ENCODE data around the gene MACROD1.

Gene MACROD1

DNA sequence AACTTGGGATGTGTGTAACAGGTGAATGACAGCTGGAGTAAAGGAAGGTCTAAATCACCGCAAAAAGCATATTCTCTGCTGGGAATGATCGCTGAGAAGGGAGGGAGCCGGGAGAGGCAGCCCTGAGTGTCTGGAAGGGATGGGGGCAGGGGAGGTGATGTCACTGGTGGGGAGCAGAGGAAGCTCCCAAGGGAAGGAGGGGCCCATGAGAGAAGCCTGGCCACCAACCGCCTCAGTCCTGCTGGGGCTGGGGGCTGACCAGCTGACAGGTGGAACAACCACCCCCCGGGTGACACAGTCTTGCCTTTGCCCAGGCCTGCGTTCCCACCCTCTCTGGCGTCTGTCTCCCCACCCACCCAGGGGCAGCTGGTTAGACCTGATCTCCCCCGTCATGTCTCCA is 136.1 kb downstream of the MACROD1 start:
- DNase-seq = no peak

DNA sequence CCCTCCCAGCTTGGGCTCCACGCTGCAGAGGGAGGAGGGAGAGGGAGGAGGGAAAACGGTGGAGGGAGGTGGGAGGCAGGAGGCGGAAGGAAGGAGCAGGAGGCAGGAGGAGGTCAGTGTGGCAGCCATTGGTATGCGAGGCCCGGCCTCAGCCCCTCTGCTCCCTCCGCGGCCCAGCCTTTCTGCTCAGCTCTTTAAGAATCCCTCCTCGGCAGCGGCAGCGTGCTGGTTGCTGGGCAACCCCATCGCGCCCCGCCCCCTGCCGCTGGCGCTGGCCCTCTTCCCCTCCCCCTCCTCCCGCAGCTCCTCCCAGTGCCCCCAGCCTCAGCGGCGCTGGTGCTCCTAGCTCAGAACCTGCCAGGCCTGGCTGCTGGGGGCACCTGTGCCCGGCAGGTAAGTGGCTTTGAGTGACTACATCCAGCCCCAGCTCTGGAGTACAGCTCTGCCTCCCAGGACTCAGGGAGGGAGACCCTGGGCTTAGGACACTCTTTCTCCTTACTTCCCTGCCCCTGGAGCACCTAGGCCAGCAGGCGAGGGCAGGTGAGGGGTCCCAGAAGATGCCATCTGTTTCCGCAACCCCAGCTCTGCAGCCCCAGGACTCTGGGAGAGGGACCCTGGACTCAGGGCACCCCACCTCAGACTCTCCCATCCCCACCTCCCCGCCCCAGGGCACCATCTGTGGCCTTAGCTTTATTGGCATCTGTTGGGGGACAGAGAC is 137.4 kb downstream of the MACROD1 start:
- DNase-seq = no peak

- DNase-seq = no peak
These were observed 138.1 kb downstream of the MACROD1 start for GRCh38 chr11:64027651-64028397.

- DNase-seq = no peak
These were observed 139.2 kb downstream of the MACROD1 start for GRCh38 chr11:64026575-64027205.

GRCh38 chr11:64025205-64025604 is 140.7 kb downstream of the MACROD1 start:
- no peak for DNase-seq

- DNase-seq = no peak
These were observed 141.9 kb downstream of the MACROD1 start for GRCh38 chr11:64023712-64024710.

DNA sequence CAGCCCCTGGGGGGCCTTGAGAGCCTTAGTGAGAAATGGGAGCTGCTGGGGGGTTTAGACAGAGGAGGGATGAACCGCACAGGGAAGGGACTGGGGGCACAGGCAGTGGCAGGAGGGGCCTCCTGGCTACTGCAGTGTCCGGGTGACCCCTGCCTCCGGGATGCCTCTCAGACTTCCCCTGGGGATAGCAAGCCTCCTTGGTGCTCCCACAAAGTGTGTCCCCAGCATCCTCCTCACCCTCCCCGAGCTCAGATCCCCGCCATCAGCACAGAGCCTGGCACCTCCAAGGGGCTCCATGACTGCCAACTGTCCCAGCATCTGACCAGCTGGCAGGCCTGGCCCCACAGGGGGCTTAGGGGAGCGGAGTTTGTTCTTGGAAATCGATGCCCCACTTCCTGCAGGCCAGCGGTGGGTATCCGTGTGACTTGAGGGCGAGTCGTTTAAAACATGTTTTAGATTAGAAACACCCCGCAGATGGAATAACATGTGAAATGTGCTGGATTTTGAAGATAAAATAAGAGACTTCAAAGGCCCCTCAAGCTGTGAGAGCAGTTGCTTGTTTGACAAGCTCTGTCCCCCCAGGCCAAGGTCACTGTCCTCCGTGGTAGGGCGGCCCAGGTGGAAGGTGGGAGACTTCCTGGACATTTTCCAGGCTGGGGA is 143.7 kb downstream of the MACROD1 start:
- no peak for DNase-seq

DNA sequence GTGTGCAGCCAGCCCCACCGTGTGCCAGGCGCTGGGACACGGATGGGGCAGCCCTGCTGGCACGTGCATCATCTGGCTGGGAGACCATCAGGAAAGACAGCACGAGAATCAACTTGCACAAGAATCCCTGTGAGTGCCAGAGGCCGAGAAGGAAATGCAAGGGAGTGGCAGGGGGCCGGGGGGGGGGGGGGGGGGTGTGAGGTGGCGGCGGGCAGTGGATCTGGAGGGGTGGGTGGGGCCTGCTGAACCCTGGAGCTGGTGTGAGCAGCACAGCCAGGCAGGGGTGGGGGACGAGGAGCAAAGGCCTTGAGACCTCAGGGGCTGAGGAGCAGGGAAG is 144.2 kb downstream of the MACROD1 start:
- DNase-seq = no peak

GRCh38 chr11:64020976-64021756 is 144.7 kb downstream of the MACROD1 start:
- DNase-seq = no peak

DNA sequence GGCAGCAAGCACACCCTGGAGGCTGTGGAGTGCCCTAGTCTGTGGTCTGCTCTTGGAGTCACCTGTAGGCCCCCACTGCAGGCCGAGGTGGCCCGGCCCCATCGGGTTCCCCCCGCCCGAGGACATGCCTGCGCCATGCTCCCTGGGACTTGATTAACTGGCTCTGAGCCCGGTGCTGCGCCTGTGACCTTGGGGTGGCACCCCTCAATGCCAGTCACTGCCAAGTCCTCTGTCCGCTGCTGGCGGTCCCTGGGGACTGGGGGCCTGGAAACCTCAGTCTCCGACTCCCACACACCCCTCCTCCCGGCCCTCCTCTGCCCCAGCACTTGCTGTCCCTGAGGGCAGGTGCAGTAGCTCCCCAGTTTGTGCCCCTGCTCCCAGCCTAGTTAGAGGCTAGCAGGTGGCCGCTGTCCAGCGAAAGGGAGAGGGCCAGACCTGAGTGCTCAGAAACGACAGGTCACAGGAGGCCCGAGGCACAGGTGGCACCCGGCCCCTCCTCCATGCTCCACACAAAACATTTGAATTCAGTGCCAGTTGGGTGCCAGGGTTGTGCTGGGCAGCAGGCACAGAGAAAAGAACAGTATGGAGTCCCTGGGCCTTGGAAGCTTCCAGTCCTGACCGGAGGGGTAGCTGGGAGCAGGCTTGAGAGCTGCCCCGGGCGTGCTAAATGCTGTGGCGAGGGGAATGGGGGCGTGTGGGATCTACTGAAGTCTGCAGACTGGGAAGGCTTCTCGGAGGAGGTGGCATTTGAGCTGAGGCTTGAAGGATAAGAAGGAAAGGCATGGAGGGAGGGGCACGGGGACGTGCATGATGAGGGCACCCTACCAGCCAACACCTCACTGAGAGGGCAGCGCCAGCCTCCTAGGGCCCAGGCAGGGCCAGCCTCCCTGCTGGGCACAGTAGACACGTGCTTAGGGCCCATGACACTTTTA is 146.5 kb downstream of the MACROD1 start:
- no peak for DNase-seq

DNA sequence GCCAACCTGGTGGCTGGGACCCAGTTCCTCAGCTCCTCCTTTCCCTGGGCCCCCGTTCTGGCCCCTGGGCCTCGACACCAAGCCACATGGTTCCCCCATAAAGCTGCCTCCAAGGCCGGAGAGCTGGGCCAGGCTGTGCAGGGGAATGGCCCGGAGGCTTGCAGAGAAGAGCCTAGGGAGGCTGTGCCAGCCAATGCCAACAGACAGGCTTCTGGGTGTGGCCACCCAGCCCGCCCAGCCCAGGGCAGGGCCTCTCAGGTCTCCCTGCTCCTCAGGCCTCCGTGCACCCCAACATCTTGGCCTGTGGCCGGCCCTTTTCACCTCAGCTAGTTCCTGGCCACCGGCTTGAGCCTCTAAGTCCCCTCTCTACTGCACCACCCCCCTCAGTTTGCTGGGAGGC is 147.6 kb downstream of the MACROD1 start:
- no peak for DNase-seq

DNA sequence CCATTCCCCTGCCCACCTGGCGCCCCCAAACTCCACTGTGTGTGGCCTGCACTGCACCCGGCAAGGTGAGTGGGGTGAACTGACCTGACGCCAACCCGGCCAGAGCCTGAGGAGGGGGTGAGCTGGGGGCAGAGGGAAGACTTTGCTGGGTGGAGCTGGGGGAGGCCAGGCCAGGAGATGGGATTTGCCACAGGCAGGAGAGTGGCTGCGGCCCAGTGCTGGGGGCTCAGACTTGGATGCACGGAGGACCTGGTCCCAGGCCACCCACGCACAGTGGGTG is 148.0 kb downstream of the MACROD1 start:
- no peak for DNase-seq

DNA sequence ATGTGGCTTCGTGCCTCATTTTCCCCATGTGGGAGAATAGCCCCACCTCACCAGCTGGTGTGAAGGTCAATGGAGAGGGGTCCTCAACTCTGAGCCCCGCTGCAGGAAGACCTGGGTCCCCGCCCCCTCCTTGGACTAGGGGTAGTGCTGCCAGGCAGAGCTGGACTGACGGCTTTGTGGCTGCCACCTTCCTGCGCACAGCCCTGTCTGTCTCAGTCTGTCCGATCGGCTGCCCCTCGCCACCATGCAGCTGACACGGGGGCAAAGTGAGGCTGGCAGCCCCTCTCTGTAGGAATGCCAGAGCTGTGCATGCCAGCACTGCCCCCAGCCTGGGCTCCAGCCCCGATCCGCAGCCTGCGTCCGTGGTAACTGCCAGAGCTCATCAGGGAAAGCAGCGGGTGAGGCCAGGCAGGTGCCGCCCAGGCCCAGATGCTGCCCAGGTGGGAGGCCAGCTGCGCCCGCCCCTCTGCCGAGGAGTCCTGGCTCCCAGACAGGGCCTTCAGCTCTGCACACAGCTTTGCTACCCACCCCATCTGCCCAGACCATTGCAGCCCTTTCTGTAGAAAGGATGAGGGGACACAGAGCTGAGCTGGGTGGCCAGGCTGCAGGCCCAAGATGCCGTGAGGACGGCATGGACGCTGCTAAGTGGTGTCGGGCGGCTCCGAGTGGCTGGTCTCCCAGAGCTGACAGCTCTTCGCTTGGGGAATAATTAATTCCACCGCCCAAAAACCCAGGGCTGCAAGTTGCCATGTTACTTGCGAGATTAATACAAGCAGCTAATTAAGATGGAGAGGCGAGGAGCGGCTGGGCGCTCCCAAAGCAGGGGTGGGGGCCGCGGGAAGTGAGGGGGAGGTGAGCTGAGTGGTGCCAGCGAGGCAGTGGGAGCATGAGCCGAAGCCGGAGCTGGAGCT is 149.7 kb downstream of the MACROD1 start:
- DNase-seq = no peak

DNA sequence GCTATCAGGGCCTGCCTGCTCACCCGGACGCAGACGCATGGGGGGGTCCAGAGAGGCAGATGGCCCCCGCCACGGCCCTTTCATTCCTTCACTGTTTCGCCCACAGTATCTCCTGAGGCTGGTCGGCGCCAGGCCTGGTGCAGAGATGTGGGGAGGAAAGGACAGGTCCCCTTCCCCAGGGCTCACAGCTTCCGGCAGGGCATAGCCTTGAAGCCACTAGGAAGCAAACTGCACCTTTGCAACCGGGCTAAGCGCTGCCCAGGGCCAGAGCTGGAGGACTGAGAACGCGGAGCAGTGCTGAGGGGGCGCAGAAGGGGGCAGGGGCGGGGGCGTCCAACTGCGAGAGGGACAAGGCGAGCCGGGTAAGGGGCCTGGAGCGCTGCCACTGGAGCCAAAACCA is 150.4 kb downstream of the MACROD1 start:
- no peak for DNase-seq

- no peak for DNase-seq
These were observed 151.6 kb downstream of the MACROD1 start for GRCh38 chr11:64014356-64014755.

- no peak for DNase-seq
These were observed 152.6 kb downstream of the MACROD1 start for GRCh38 chr11:64013141-64013896.

DNA sequence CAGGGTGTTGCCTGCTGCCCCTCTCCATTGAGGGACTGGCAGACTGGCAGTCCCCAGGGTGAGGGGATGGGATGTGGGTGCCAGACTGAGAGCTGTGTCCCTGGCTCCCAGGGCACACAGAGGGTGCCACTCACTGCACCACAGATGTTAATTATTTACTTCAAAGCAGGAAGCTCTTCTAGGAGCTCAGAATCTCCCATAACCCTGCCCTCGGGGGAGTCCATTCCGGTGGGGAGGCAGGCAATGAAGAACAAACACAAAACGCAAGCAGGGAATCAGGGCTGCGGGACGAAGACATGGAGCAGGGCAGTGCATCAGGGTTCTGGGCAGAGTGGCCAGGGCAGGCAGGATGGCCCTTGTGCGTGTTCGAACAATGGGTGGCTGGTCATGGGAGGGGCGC is 154.5 kb downstream of the MACROD1 start:
- no peak for DNase-seq

DNA sequence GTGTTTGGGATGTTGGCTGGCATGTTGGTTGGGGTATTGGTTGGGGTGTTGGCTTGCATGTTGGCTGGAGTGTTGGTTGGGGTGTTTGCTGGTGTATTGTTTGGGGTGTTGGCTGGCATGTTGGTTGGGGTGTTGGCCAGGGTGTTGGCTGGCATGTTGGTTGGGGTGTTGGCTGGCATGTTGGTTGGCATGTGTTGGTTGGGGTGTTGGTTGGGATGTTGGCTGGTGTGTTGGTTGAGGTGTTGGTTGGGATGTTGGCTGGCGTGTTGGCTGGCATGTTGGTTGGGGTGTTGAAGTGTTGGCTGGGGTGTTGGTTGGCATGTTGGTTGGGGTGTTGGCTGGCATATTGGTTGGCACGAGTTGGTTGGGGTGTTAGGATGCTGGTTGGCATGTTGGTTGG is 155.1 kb downstream of the MACROD1 start:
- DNase-seq = no peak

DNA sequence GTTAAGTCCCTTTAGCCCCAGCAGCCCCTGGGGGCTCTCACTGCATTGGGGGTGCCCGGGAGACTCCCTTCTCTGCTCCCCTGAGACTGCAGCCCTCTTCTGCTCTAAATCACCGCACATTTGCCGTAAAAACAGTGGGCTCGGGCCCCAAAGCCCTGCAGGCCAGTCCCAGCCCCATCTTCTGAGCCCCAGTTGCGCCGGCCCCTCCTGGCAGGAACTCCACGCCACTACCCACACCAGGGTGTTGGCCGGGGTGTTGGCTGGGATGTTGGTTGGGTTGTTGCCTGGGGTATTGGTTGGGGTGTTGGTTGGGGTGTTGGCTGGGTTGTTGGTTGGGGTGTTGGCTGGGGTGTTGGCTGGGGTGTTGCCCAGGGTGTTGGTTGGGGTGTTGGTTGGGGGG is 156.2 kb downstream of the MACROD1 start:
- no peak for DNase-seq
